Activated CD8-positive, alpha-beta memory T cell treated with anti-CD3 and anti-CD28 coated beads for 24 hours (primary cell): ENCODE results near the gene PRKG1.
"Not testable (repeated sequence)": the region's sequence is repeated elsewhere in the genome, so short reads cannot be mapped to it uniquely, and the experiment has no call there.

Experiments used
- DNase-seq: peaks from one replicate; pipeline ENCODE4 v3.0.0-alpha.2; 2020

Gene PRKG1

DNA sequence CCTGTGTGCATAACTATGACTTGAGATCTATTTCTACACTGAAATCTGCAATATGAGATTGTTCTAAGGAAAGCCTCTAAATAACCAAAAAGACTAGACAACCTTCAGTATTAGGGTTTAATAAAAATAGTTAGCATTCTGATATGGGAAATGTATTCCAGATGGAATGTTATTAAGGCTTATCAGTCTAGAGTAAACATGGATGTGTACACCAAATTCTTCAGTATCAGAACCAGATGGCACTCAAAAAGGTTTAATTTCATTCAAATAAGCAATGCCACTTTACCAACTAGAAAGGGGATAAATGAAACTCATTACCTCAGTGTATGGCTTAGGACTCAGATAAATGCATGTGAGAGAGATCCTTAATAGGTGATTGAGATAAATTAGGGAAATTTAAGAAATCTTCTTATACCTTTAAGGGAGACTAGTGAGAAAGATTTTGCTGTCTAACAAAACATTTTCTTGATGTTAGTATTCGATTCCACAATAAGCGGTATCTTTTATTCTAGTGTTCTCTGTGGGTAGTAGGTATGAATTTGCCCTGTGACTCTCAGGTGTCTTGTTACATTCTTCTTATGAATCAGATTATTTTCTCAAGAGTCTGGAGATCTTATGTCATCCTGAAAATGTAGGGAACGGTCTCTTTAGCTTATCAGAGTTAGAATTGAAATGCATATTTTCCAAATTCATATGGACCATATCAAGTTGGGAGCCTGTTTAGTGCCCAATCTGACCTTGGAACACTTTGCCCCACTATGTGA lies 159.2 kb downstream of the PRKG1 start:
- no peak for DNase-seq

DNA sequence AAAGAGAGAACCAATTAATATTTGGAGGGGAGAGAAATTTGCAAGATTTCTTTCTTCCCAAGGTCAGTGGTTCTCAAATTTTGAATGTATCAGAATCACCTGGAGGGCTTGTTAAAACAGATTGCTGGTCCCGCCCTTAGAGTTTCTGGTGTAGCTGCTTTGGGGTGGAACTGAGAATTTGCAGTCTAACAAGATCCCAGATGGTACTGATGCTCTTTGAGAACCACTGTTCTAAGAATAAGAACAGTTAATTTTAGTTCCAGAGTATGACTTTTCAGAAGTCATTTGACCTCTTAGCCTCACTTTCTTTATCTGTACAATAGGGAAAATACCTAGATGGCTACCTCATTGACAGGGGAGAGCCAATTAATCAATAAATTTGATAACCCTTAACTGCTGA lies 161.6 kb downstream of the PRKG1 start:
- no peak for DNase-seq

- DNase-seq, result no peak
Measured at GRCh38 chr10:51239006-51239405, 164.7 kb downstream of the PRKG1 start.

DNA sequence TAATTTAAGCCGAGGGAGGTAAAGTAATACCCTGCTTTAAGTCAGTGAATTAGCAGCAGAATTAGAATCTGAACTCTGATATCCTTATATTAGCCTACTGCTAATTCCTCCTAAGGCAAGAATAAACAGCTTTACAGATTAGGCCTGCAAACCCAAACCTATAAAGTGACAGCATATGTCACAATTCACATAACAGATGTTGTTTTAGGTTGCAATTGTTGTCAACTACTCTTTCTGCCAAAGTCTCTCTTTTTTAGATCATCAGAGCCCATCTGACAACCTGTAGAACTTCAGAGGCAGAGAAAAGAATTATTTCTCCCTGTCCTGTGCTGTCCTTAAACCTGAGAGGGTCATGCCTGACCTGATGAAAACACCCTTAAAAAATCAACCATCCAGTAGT lies 167.2 kb downstream of the PRKG1 start:
- DNase-seq, result no peak

DNA sequence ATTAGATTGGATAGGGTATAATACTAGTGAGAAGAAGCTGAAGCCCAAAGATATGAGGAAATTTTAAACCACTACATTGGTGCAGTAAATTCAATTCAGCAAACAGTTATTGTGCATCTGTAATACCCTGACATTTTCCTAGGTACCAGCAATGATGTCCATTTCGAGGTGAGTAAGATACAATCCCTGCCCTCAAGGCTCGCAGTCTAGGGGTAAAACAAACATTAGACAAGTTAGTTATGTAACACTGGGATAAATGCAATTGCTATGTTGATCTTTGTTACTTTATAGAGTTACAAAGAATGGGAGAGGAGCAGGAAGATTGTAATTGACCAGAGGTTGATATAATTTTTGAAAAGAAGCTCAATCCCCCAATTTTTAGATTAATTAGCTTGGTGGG lies 168.1 kb downstream of the PRKG1 start:
- DNase-seq, result no peak

DNA sequence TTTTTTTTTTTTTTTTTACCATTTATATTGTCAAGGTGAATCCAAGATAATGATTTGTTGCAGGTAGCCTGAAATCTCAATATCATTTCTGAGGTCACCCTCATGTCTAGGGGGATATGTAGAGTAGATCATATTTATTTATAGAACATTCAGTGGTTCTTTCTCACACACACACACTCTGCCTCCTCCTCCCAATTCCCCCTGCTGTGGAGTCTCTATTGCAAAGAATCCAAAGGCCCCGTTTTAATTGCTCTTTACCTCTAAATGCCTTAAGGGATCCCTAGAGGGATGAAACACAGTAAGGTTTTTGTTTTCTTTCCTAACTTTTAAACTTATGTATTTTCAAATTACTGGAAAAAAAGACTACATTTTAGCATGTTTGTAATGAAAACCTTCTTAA lies 170.0 kb downstream of the PRKG1 start:
- no peak for DNase-seq

DNA sequence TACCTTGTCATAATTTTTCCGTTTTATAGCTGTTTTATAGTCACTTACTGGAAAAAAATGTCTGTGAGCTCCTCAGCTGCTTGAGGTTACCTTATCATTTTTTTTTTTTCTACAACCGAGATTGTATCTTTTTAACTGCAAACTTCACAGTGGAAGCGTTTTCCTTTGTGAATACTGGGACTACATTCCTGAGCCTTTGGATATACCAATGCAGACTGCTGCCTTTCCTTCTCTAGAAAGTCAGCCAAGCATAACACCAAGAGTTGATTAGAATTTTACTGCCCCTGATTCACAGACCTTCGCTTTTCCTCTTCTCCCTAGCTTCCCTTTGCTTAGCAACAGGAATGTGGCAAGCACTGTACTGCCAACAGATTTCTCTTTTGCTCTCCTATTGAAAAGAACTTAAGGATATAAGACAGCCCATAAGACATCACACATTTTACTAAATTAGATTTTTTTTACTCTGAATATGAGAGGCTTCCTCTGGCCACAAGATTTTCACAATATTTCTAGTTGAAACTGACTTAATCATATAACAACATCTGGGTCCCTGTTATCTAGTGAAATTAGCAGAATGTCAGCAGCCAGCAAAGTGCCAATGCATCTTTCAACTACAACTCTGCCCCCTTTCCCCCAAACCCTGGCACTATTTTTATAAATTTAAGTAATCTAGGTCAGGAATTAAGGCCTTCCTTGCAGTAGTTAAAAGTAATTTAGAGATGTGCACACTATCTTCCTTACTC lies 170.6 kb downstream of the PRKG1 start:
- DNase-seq, result no peak

- no peak for DNase-seq
Measured at GRCh38 chr10:51246156-51246555, 171.9 kb downstream of the PRKG1 start.

GRCh38 chr10:51250278-51250920 lies 176.1 kb downstream of the PRKG1 start:
- DNase-seq, result no peak

GRCh38 chr10:51251110-51251509 lies 176.8 kb downstream of the PRKG1 start:
- no peak for DNase-seq

DNA sequence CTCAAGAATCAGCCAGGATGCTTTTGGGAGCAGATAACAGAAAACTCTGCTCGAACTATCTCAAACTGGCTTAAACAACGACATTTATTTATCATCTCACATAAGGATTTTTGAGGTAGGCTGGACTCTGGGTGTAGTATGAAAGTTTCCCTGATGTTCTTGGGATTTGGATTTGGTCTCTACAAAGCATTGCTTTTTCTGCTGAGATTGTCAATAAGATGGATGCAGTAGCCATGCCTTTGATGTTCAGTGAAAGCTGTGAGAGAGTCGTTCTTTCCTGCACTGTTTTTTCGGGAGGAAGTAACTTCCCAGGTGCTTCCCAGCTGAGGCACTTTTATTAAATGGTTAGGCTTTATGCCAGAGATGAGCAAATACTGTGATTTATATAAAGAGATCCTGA lies 181.1 kb downstream of the PRKG1 start:
- no peak for DNase-seq

DNA sequence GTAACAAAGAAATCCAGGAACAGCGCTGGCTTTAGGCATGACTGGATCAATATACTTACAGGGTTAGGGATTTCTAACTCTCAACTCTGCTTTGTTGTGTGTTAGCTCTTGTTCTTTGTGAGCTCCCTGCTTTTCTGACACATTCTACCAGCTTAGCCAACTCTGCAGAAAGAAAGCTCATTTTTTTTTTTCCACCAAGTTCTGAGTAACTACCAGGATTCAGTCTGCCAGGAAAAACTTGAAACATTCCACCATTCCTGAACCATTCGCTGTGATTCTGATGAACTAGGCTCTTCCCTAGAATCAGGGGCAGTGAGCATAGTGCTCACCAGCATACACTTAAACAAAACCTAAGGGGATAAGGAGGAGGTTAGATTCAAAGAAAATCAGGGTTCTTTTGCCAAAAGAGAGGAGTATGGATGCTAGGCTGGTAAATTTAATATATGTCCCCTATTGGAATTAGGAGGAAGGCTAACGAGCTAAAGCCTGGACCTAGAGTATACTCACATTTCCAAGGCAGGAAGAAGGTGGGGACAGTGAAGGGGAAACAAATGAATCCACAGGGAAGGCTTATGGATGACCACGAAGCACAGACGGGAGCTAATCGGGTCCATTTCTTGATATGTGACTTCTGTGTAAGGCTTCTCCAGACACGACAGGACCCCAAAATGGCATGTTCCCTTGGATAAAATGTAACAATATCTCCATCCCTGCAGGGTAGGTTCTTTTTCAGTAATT lies 183.4 kb downstream of the PRKG1 start:
- no peak for DNase-seq

DNA sequence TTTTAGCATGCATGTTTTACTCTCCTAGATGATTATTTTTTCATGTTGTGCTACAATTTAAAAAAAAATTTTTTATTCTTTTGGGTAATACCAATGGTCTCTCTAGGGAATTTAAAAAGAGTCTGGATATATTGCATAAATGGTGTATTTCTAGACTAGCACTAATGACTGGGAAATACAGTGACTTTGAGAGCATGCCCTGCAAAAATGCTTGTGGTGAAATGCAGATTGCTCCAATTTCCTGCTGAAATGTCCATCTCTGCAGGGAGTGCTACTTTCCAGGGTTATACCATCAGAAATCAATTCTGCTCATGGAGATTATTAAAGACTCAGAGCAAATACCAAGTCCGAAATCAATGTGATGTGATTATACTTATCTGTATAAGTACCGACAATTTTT lies 186.1 kb downstream of the PRKG1 start:
- DNase-seq, result no peak

GRCh38 chr10:51266496-51266895 lies 192.2 kb downstream of the PRKG1 start:
- DNase-seq, result no peak

DNA sequence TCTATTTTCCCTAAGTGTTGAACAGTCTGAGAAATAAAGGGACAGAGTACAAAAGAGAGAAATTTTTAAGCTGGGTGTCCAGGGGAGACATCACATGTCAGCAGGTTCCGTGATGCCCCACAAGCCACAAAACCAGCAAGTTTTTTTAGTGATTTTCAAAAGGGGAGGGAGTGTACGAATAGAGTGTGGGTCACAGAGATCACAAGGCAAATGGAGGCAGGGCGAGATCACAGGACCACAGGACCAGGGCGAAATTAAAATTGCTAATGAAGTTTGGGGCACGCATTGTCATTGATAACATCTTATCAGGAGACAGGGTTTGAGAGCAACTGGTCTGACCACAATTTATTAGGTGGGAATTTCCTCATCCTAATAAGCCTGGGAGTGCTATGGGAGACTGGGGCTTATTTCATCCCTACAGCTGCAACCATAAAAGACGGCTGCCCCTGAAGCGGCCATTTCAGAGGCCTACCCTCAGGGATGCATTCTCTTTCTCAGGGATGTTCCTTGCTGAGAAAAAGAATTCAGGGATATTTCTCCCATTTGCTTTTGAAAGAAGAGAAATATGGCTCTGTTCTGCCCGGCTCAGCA lies 193.8 kb downstream of the PRKG1 start:
- not testable (repeated sequence) for DNase-seq

DNA sequence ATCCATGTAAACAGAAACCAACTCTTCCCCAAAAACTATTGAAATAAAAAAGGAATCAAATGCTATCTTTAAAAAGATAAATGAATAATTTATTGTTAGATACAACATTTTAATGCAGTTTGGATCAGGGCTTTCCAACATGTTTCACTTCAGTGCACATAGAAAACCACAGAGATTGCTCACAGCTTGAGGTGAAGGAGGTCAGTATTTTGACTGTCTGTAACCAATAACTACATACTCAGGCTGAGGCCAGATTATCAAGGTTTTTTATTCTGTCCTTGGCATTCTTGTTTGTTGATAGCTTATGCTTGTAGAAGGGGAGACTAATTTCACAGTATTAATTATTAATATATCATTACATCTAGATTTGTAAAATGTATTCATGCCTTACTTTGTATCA lies 195.5 kb downstream of the PRKG1 start:
- DNase-seq, result no peak

DNA sequence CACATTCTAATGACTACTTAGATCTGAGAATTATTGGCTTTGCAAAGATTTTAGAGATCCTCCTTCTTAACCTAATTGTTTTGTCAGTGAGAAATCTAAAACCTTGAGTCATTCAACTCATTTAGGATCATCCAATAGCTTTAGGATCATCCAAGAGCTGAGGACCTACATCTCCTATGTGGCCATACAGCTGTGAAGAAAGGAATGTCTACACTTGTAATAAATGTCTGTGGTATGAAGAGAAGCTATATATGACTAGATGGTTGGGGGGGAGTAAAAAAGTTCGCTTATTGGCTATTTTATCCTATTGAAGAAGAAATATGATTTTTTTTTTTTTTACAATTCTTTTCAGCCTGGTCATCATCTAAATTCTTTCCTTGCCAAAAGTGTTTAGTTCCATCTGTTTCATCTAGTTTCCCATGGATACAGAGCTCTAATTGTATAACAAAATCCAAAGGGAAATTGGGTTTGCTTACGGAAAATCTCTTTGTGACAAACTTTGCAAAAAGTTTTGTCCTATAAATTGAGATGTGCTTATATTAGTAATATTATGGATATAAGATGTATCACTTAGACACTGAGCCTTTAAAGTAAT lies 196.7 kb downstream of the PRKG1 start:
- no peak for DNase-seq

- DNase-seq, result not testable (repeated sequence)
Measured at GRCh38 chr10:51272099-51272498, 197.8 kb downstream of the PRKG1 start.

DNA sequence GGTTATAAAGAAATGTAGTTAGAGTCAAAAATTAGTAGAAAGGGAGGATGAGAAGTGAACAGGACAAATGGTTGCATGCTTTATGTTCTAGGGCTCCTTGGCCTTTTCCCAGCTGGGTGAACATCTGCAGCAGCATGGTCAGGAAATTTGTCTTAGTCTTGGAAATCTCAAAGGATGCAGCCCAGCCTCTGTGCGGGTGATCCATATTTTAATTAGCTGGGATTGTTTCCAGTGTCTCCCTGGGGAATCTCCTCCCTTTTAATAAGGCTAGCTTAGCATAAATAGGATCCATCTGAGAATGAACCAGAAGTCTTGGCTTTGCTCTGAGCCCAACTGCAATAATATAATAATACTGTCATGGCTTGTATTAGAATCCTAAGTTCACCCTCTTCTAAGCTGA lies 198.3 kb downstream of the PRKG1 start:
- DNase-seq, result no peak

DNA sequence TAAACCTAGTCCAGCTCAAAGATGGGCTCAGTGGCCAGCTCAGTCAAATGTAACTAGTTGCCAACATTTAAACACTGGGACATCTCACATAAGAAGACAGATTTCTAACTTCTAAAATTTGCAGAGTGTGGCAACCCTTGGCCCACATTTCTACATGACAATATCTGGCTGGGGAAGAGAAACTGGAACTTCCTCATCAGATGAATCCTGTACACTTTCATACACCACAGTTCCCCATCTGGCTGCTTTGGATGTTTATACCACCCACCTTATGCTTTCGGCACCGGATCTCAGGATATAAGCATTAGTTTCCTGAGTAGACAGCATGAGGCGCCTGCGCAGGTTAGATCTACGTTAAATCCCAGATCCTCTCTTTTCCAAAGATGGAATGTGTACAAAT lies 199.3 kb downstream of the PRKG1 start:
- DNase-seq, result no peak

DNA sequence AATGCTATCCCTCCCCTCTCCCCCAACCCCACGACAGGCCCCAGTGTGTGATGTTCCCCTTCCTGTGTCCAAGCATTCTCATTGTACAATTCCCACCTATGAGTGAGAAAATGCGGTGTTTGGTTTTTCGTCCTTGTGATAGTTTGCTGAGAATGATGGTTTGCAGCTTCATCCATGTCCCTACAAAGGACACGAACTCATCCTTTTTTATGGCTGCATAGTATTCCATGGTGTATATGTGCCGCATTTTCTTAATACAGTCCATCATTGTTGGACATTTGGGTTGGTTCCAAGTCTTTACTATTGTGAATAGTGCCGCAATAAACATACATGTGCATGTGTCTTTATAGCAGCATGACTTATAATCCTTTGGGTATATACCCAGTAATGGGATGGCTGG lies 201.8 kb downstream of the PRKG1 start:
- DNase-seq, result not testable (repeated sequence)

DNA sequence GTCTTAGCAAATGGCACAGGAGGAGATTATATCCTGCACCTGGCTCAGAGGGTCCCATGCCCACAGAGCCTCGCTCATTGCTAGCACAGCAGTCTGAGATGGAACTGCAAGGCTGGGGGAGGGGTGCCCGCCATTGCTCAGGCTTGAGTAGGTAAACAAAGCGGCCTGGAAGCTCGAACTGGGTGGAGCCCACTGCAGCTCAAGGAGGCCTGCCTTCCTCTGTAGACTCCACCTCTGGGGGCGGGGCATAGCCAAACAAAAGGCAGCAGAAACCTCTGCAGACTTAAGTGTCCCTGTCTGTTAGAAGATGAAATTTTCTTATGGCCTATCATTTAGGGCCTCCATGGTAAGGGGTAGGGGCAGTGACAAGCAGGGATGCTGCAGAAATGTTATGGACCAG lies 207.1 kb downstream of the PRKG1 start:
- DNase-seq, result not testable (repeated sequence)

GRCh38 chr10:51285601-51286000 lies 211.3 kb downstream of the PRKG1 start:
- DNase-seq, result no peak
